ENCODE data around the gene FBLN1.
"Not testable (repeated sequence)": the region's sequence is repeated elsewhere in the genome, so short reads cannot be mapped to it uniquely, and the experiment has no call there.

The FBLN1 gene

GRCh38 chr22:45597460-45598192, 94.9 kb downstream of the FBLN1 start:
- Histone ChIP-seq H3K27ac (ENCODE audit: low read length) (no peak overlapping the region), H3K9ac (ENCODE audit: low read length in 2 of 2) (no peak overlapping the region), H3K9me3 (ENCODE audit: control insufficient read depth in 2 of 2, low read length in 2 of 2) (no peaks in the 10 kb centered on the region), H3K4me1 (ENCODE audit: control insufficient read depth, insufficient read depth, low read length) (peaks cover 6% of the 10 kb centered on the region), H3K36me3 (ENCODE audit: control insufficient read depth in 2 of 2, insufficient read depth in 2 of 2, low read length in 2 of 2) (no peaks in the 10 kb centered on the region), H3K27me3 (ENCODE audit: control insufficient read depth in 1 of 2, insufficient read depth in 2 of 2, low read length in 2 of 2) (peaks cover 0 to 2% of the 10 kb centered on the region in 2 donors), H3K4me3 (ENCODE audit: low read length in 2 of 2) (no peak overlapping the region)

- H3K27ac ChIP-seq (ENCODE audit: low read length): no peak overlapping the region
- peaks cover 0 to 2% of the 10 kb centered on the region in 2 donors for H3K27me3 ChIP-seq (ENCODE audit: control insufficient read depth in 1 of 2, insufficient read depth in 2 of 2, low read length in 2 of 2)
- H3K9ac ChIP-seq (ENCODE audit: low read length in 2 of 2): no peak overlapping the region
- H3K9me3 ChIP-seq (ENCODE audit: control insufficient read depth in 2 of 2, low read length in 2 of 2): no peaks in the 10 kb centered on the region
- no peak overlapping the region for H3K4me3 ChIP-seq (ENCODE audit: low read length in 2 of 2)
- peaks cover 6% of the 10 kb centered on the region for H3K4me1 ChIP-seq (ENCODE audit: control insufficient read depth, insufficient read depth, low read length)
- H3K36me3 ChIP-seq (ENCODE audit: control insufficient read depth in 2 of 2, insufficient read depth in 2 of 2, low read length in 2 of 2): no peaks in the 10 kb centered on the region
Observed at GRCh38 chr22:45598596-45599217, 96.0 kb downstream of the FBLN1 start.

GRCh38 chr22:45599836-45600577, 97.3 kb downstream of the FBLN1 start:
- no peaks in the 10 kb centered on the region for H3K36me3 ChIP-seq (ENCODE audit: control insufficient read depth in 2 of 2, insufficient read depth in 2 of 2, low read length in 2 of 2)
- peaks cover 6% of the 10 kb centered on the region for H3K4me1 ChIP-seq (ENCODE audit: control insufficient read depth, insufficient read depth, low read length)
- H3K4me3 ChIP-seq (ENCODE audit: low read length in 2 of 2): no peak overlapping the region
- H3K27me3 ChIP-seq (ENCODE audit: control insufficient read depth in 1 of 2, insufficient read depth in 2 of 2, low read length in 2 of 2): peaks cover 0 to 2% of the 10 kb centered on the region in 2 donors
- H3K27ac ChIP-seq (ENCODE audit: low read length): no peak overlapping the region
- H3K9ac ChIP-seq (ENCODE audit: low read length in 2 of 2): no peak overlapping the region
- no peaks in the 10 kb centered on the region for H3K9me3 ChIP-seq (ENCODE audit: control insufficient read depth in 2 of 2, low read length in 2 of 2)

- H3K4me3 ChIP-seq (ENCODE audit: low read length in 2 of 2): no peak overlapping the region
- H3K9me3 ChIP-seq (ENCODE audit: control insufficient read depth in 2 of 2, low read length in 2 of 2): no peaks in the 10 kb centered on the region
- peaks cover 0 to 4% of the 10 kb centered on the region in 2 donors for H3K27me3 ChIP-seq (ENCODE audit: control insufficient read depth in 1 of 2, insufficient read depth in 2 of 2, low read length in 2 of 2)
- H3K4me1 ChIP-seq (ENCODE audit: control insufficient read depth, insufficient read depth, low read length): peaks cover 6% of the 10 kb centered on the region
- no peak overlapping the region for H3K9ac ChIP-seq (ENCODE audit: low read length in 2 of 2)
- no peaks in the 10 kb centered on the region for H3K36me3 ChIP-seq (ENCODE audit: control insufficient read depth in 2 of 2, insufficient read depth in 2 of 2, low read length in 2 of 2)
- no peak overlapping the region for H3K27ac ChIP-seq (ENCODE audit: low read length)
Observed at GRCh38 chr22:45600790-45601730, 98.4 kb downstream of the FBLN1 start.

- H3K4me3 ChIP-seq (ENCODE audit: low read length in 2 of 2): no peak overlapping the region
- no peak overlapping the region for H3K9ac ChIP-seq (ENCODE audit: low read length in 2 of 2)
- peaks cover 6% of the 10 kb centered on the region for H3K4me1 ChIP-seq (ENCODE audit: control insufficient read depth, insufficient read depth, low read length)
- no peaks in the 10 kb centered on the region for H3K9me3 ChIP-seq (ENCODE audit: control insufficient read depth in 2 of 2, low read length in 2 of 2)
- H3K36me3 ChIP-seq (ENCODE audit: control insufficient read depth in 2 of 2, insufficient read depth in 2 of 2, low read length in 2 of 2): no peaks in the 10 kb centered on the region
- peaks cover 0 to 4% of the 10 kb centered on the region in 2 donors for H3K27me3 ChIP-seq (ENCODE audit: control insufficient read depth in 1 of 2, insufficient read depth in 2 of 2, low read length in 2 of 2)
- no peak overlapping the region for H3K27ac ChIP-seq (ENCODE audit: low read length)
Observed at GRCh38 chr22:45602004-45602733, 99.5 kb downstream of the FBLN1 start.

GRCh38 chr22:45602824-45603595, 100.3 kb downstream of the FBLN1 start:
- H3K36me3 ChIP-seq (ENCODE audit: control insufficient read depth in 2 of 2, insufficient read depth in 2 of 2, low read length in 2 of 2): no peaks in the 10 kb centered on the region
- no peak overlapping the region for H3K4me3 ChIP-seq (ENCODE audit: low read length in 2 of 2)
- H3K4me1 ChIP-seq (ENCODE audit: control insufficient read depth, insufficient read depth, low read length): peaks cover 6% of the 10 kb centered on the region
- H3K27ac ChIP-seq (ENCODE audit: low read length): no peak overlapping the region
- no peak overlapping the region for H3K9ac ChIP-seq (ENCODE audit: low read length in 2 of 2)
- H3K27me3 ChIP-seq (ENCODE audit: control insufficient read depth in 1 of 2, insufficient read depth in 2 of 2, low read length in 2 of 2): peaks cover 0 to 4% of the 10 kb centered on the region in 2 donors
- H3K9me3 ChIP-seq (ENCODE audit: control insufficient read depth in 2 of 2, low read length in 2 of 2): no peaks in the 10 kb centered on the region

GRCh38 chr22:45603619-45604018, 100.9 kb downstream of the FBLN1 start:
- no peak overlapping the region for H3K9ac ChIP-seq (ENCODE audit: low read length in 2 of 2)
- no peak overlapping the region for H3K27ac ChIP-seq (ENCODE audit: low read length)
- H3K4me3 ChIP-seq (ENCODE audit: low read length in 2 of 2): no peak overlapping the region
- peaks cover 3% of the 10 kb centered on the region for H3K4me1 ChIP-seq (ENCODE audit: control insufficient read depth, insufficient read depth, low read length)
- no peaks in the 10 kb centered on the region for H3K9me3 ChIP-seq (ENCODE audit: control insufficient read depth in 2 of 2, low read length in 2 of 2)
- peaks cover 0 to 4% of the 10 kb centered on the region in 2 donors for H3K27me3 ChIP-seq (ENCODE audit: control insufficient read depth in 1 of 2, insufficient read depth in 2 of 2, low read length in 2 of 2)
- no peaks in the 10 kb centered on the region for H3K36me3 ChIP-seq (ENCODE audit: control insufficient read depth in 2 of 2, insufficient read depth in 2 of 2, low read length in 2 of 2)

GRCh38 chr22:45608045-45608444, 105.4 kb downstream of the FBLN1 start:
- not testable (repeated sequence) for H3K27ac ChIP-seq (ENCODE audit: low read length); H3K4me3 ChIP-seq (ENCODE audit: low read length in 2 of 2); H3K9ac ChIP-seq (ENCODE audit: low read length in 2 of 2); H3K36me3 ChIP-seq (ENCODE audit: control insufficient read depth in 2 of 2, insufficient read depth in 2 of 2, low read length in 2 of 2); H3K4me1 ChIP-seq (ENCODE audit: control insufficient read depth, insufficient read depth, low read length); H3K27me3 ChIP-seq (ENCODE audit: control insufficient read depth in 1 of 2, insufficient read depth in 2 of 2, low read length in 2 of 2); H3K9me3 ChIP-seq (ENCODE audit: control insufficient read depth in 2 of 2, low read length in 2 of 2)

GRCh38 chr22:45608763-45609180, 106.1 kb downstream of the FBLN1 start:
- Histone ChIP-seq H3K4me3 (ENCODE audit: low read length in 2 of 2) (no peak overlapping the region), H3K9me3 (ENCODE audit: control insufficient read depth in 2 of 2, low read length in 2 of 2) (no peaks in the 10 kb centered on the region), H3K36me3 (ENCODE audit: control insufficient read depth in 2 of 2, insufficient read depth in 2 of 2, low read length in 2 of 2) (no peaks in the 10 kb centered on the region), H3K9ac (ENCODE audit: low read length in 2 of 2) (no peak overlapping the region), H3K27me3 (ENCODE audit: control insufficient read depth in 1 of 2, insufficient read depth in 2 of 2, low read length in 2 of 2) (peaks cover 0 to 2% of the 10 kb centered on the region in 2 donors), H3K27ac (ENCODE audit: low read length) (no peak overlapping the region), H3K4me1 (ENCODE audit: control insufficient read depth, insufficient read depth, low read length) (peaks cover 2% of the 10 kb centered on the region)
